Spleen (tissue), 11 donors: ENCODE measurements around the gene HOXD12. TPM values are rescaled to one million over a fixed set of nuclear protein-coding genes. Genes with fewer than 3 reads are reported as not detected.

Source experiments
- DNase-seq: peaks from one replicate; pipeline ENCODE4 v3.0.0-alpha.2; 2020
- H3K27ac ChIP-seq, 8 donors: fragments of 200-600 bp; sonication (generic) in 7 of 8; 1 replicate in 4 of 8; 2 replicates in 4 of 8; pipeline versions ENCODE4 v1.5.0 to v1.8.0; 2016 to 2021; ENCODE audit warnings: inconsistent platforms in 4 of 8, mild to moderate bottlenecking in 4 of 8, moderate library complexity in 1 of 8
- H3K27me3 ChIP-seq, 7 donors: fragments of 200-600 bp; sonication (generic) in 6 of 7; replicated peaks in 1 of 7; 1 replicate in 4 of 7; 2 replicates in 3 of 7; pipeline versions ENCODE4 v1.5.0 to v1.8.0; 2016 to 2021; ENCODE audit warnings: inconsistent platforms in 3 of 7, mild to moderate bottlenecking in 1 of 7
- H3K36me3 ChIP-seq, 6 donors: fragments of 200-600 bp; sonication (generic) in 5 of 6; 1 replicate in 4 of 6; 2 replicates in 2 of 6; pipeline versions ENCODE4 v1.5.0 to v1.8.0; 2016 to 2021; ENCODE audit warnings: inconsistent platforms in 2 of 6
- H3K4me1 ChIP-seq, 6 donors: fragments of 200-600 bp; sonication (generic) in 5 of 6; 1 replicate in 3 of 6; 2 replicates in 3 of 6; pipeline versions ENCODE4 v1.5.0 to v1.8.0; 2016 to 2021; ENCODE audit warnings: inconsistent platforms in 3 of 6
- H3K4me3 ChIP-seq, 8 donors: fragments of 200-600 bp; sonication (generic) in 7 of 8; 1 replicate in 4 of 8; 2 replicates in 4 of 8; pipeline versions ENCODE4 v1.5.0 to v1.8.0; 2016 to 2021; ENCODE audit warnings: inconsistent platforms in 4 of 8, mild to moderate bottlenecking in 4 of 8, moderate library complexity in 2 of 8
- H3K9me3 ChIP-seq, 8 donors: fragments of 200-600 bp; sonication (generic) in 7 of 8; 1 replicate in 4 of 8; 2 replicates in 4 of 8; pipeline versions ENCODE4 v1.5.0 to v1.8.0; 2016 to 2021; ENCODE audit warnings: inconsistent platforms in 4 of 8
- CTCF ChIP-seq, 11 experiments: fragments of 200-600 bp in 7 of 11; fragments of 450-650 bp in 4 of 11; sonication (generic) in 4 of 11; IDR thresholded peaks in 8 of 11; conservative IDR thresholded peaks in 3 of 11; 1 replicate in 7 of 11; 2 replicates in 4 of 11; pipeline versions ENCODE4 v1.4.0 to v1.8.0; 2016 to 2021; ENCODE audit warnings: antibody characterized with exemption in 11 of 11, inconsistent platforms in 4 of 11, mild to moderate bottlenecking in 1 of 11
- POLR2A ChIP-seq, 3 donors: fragments of 450-650 bp; IDR thresholded peaks; one replicate each; pipeline ENCODE4 v1.5.1; 2017; ENCODE audit warnings: antibody characterized with exemption in 3 of 3, mild to moderate bottlenecking in 1 of 3
- POLR2AphosphoS5 ChIP-seq, 3 donors: sonication (generic); formaldehyde crosslinking; IDR thresholded peaks; one replicate each; pipeline ENCODE4 v1.5.1; 2017; ENCODE audit warnings: antibody characterized with exemption in 3 of 3
- WGBS, 5 donors: extraction: QIAGEN DNeasy Blood & Tissue Kit in 3 of 5; methylation state at CpG; one replicate each; pipeline versions ENCODE4 v1.1.5 to v1.1.7; 2013 to 2018; 5-methylcytosine and 5-hydroxymethylcytosine counted together
- intact Hi-C: fragments of 100-400 bp; cut with DNase I; formaldehyde crosslinking; loops from one replicate; pipeline ENCODE4 v1.15.0; 2023; ENCODE audit warnings: low total_unique reads
- polyA plus RNA-seq, 3 donors: library from polyadenylated mRNA; stranded (reverse); fragments of 200-250 nt; gene quantifications; one replicate each; pipeline ENCODE4 v1.2.1, GENCODE V29; 2013
- total RNA-seq, 7 donors: library from RNA; depleted of rRNA in 3 of 7; stranded (reverse); fragments of >200 nt in 3 of 7; fragmentation: NEBNext Ultra II Directional in 4 of 7; extraction: Animal tissue kit (Norgen Biotek cat#: 25700) in 4 of 7; gene quantifications; one replicate each; pipeline versions ENCODE4 v1.1.0 to v1.2.1, GENCODE V29; 2016 to 2021
- donor health status: healthy with polysubstance abuse.
- donor health status: DM: no; HTN: no; CAD: no; lungs with moderate emphysema.
- donor health status: DM: no; HTN: no; CAD: no.
- donor health status: Bipolar disorder and iron deficiency.
- donor health status: healthy.
- donor health status: DM: no; HTN: no; CAD: no.
- donor health status: DM: yes; HTN: yes; CAD: no.

The HOXD12 gene
- total and polyA plus RNA-seq, 10 donors = not detected

GRCh38 chr2:176106581-176107539, 7.3 kb downstream of the HOXD12 start, which contains the start of gene HOXD11:
TSS of gene HOXD11 (plus strand) at chr2:176107280. CDS start at chr2:176107356, 76 bp downstream.
- Histone ChIP-seq H3K9me3 (peaks cover 0 to 5% (median 0%) of the 10 kb centered on the region in 8 donors), H3K36me3 (no peaks in the 10 kb centered on the region), H3K4me3 (peak within 1 kb of the TSS in 7 of 8 donors; percentile 2 to 62 (median 25)), H3K4me1 (peaks cover 10 to 63% (median 40%) of the 10 kb centered on the region in 6 donors), H3K27me3 (peaks cover 29 to 100% (median 99%) of the 10 kb centered on the region in 7 donors), H3K27ac (no peak within 1 kb of the TSS)
- TF ChIP-seq POLR2A (IDR thresholded peaks at IDR 0.05) (no peak), CTCF (IDR thresholded peaks at IDR 0.05 in 8 of 11, conservative IDR thresholded peaks at IDR 0.05 in 3 of 11) (no peak), POLR2AphosphoS5 (IDR thresholded peaks at IDR 0.05) (no peak)
- WGBS, 5 donors = 3 to 8% (median 7%) methylated on average over 42 to 84 of the region's 85 CpGs
- intact Hi-C loops = no loop called here
- no peak for DNase-seq

GRCh38 chr2:176107731-176108181, 8.2 kb downstream of the HOXD12 start:
- Histone ChIP-seq H3K36me3 (no peaks in the 10 kb centered on the region), H3K27ac (no peak overlapping the region), H3K9me3 (peaks cover 0 to 5% (median 0%) of the 10 kb centered on the region in 8 donors), H3K4me3 (peak overlapping the region in 1 of 8 donors; percentile 62), H3K27me3 (peaks cover 30 to 100% (median 99%) of the 10 kb centered on the region in 7 donors), H3K4me1 (peaks cover 10 to 63% (median 41%) of the 10 kb centered on the region in 6 donors)
- TF ChIP-seq POLR2AphosphoS5 (IDR thresholded peaks at IDR 0.05) = no peak
- no peak for TF ChIP-seq CTCF (IDR thresholded peaks at IDR 0.05 in 8 of 11, conservative IDR thresholded peaks at IDR 0.05 in 3 of 11)
- no peak for TF ChIP-seq POLR2A (IDR thresholded peaks at IDR 0.05)
- DNase-seq = no peak
- intact Hi-C loops = no loop called here
- WGBS, 5 donors = 2 to 16% (median 7%) methylated on average over 22 to 59 of the region's 59 CpGs

GRCh38 chr2:176109192-176109901, 9.8 kb downstream of the HOXD12 start:
- peaks cover 10 to 55% (median 35%) of the 10 kb centered on the region in 6 donors for H3K4me1 ChIP-seq
- H3K4me3 ChIP-seq = peak overlapping the region in 1 of 8 donors; percentile 62
- no peaks in the 10 kb centered on the region for H3K36me3 ChIP-seq
- H3K27me3 ChIP-seq = peaks cover 23 to 100% (median 97%) of the 10 kb centered on the region in 7 donors
- H3K27ac ChIP-seq = no peak overlapping the region
- intact Hi-C loops = no loop called here
- WGBS, 5 donors = 9 to 17% (median 11%) methylated on average over 25 to 26 of the region's 26 CpGs
- H3K9me3 ChIP-seq = peaks cover 0 to 5% (median 0%) of the 10 kb centered on the region in 8 donors
- peak; percentile 53 for DNase-seq
- no peak for TF ChIP-seq POLR2AphosphoS5 (IDR thresholded peaks at IDR 0.05)
- TF ChIP-seq CTCF (IDR thresholded peaks at IDR 0.05 in 8 of 11, conservative IDR thresholded peaks at IDR 0.05 in 3 of 11) = no peak
- no peak for TF ChIP-seq POLR2A (IDR thresholded peaks at IDR 0.05)
